H1 (cell line): ENCODE measurements around the gene TACSTD2. TPM values are rescaled to one million over a fixed set of nuclear protein-coding genes. Genes with fewer than 3 reads are reported as not detected.

Source experiments
- CTCF ChIA-PET: fragments of 300-600 bp; sonication (Branson Sonifier 250); formaldehyde crosslinking; loops from one replicate; lab custom pipeline; 2021; ENCODE audit not compliant: partially characterized antibody; lab: Charles Lee
- POLR2A ChIA-PET: fragments of 300-600 bp; sonication (Branson Sonifier 250); formaldehyde crosslinking; loops from one replicate; lab custom pipeline; 2021; ENCODE audit warnings: inconsistent platforms; ENCODE audit not compliant: partially characterized antibody; lab: Charles Lee
- DNase-seq, 2 experiments: peaks; one replicate each; pipeline versions ENCODE4 v3.0.0 to v3.0.0-alpha.2; 2010 to 2022; ENCODE audit warnings: low spot score in 2 of 2, low read depth in 1 of 2, mixed read lengths in 1 of 2
- FAIRE-seq: peaks from 2 replicates; lab custom pipeline; 2011; peaks lifted over from hg19 to GRCh38; lab: Jason Lieb, UNC
- H2AFZ ChIP-seq: 2 replicates; pipeline ENCODE4 v1.8.1; 2012; ENCODE audit warnings: low read length, inconsistent platforms
- H2AK5ac ChIP-seq: 2 replicates; pipeline ENCODE4 v1.6.1; 2013; ENCODE audit warnings: low read depth, low read length
- H2BK120ac ChIP-seq: replicated peaks from 2 replicates; pipeline ENCODE3; 2013; ENCODE audit warnings: low read depth, low read length, inconsistent platforms
- H2BK12ac ChIP-seq: 2 replicates; pipeline ENCODE4 v1.6.1; 2013; ENCODE audit warnings: low read depth, low read length
- H2BK15ac ChIP-seq: 2 replicates; pipeline ENCODE4 v1.6.1; 2013; ENCODE audit warnings: low read length
- H2BK20ac ChIP-seq: 2 replicates; pipeline ENCODE4 v1.6.1; 2013; ENCODE audit warnings: low read length
- H2BK5ac ChIP-seq: 2 replicates; pipeline ENCODE4 v1.6.1; 2013; ENCODE audit warnings: low read depth, low read length
- H3K14ac ChIP-seq: 2 replicates; pipeline ENCODE4 v1.6.1; 2013; ENCODE audit warnings: inconsistent platforms; ENCODE audit not compliant: insufficient read length
- H3K18ac ChIP-seq: 2 replicates; pipeline ENCODE4 v1.6.1; 2013; ENCODE audit warnings: low read length; ENCODE audit errors: extremely low read depth
- H3K23ac ChIP-seq: 2 replicates; pipeline ENCODE4 v1.6.1; 2013; ENCODE audit warnings: inconsistent platforms; ENCODE audit not compliant: insufficient read length
- H3K23me2 ChIP-seq: 2 replicates; pipeline ENCODE4 v1.6.1; 2013; ENCODE audit warnings: low read depth, low read length
- H3K27ac ChIP-seq: 2 replicates; pipeline ENCODE4 v1.6.1; 2011; ENCODE audit warnings: low read depth, low read length, inconsistent platforms
- H3K27me3 ChIP-seq, 4 experiments: replicated peaks in 1 of 4; 1 replicate in 1 of 4; 2 replicates in 3 of 4; pipeline versions ENCODE4 v1.6.1 to v1.8.1; 2011 to 2013; ENCODE audit warnings: low read length in 3 of 4, mild to moderate bottlenecking in 3 of 4, inconsistent platforms in 2 of 4, mixed read lengths in 2 of 4, moderate library complexity in 1 of 4; ENCODE audit not compliant: control insufficient read depth in 3 of 4, insufficient read depth in 3 of 4; ENCODE audit errors: extremely low read depth in 1 of 4
- H3K36me3 ChIP-seq, 4 experiments: 2 replicates each; pipeline versions ENCODE4 v1.6.1 to v1.8.1; 2011 to 2013; ENCODE audit warnings: mild to moderate bottlenecking in 4 of 4, low read length in 3 of 4, moderate library complexity in 2 of 4, control low read depth in 1 of 4, inconsistent platforms in 1 of 4; ENCODE audit not compliant: insufficient read depth in 4 of 4, control insufficient read depth in 2 of 4
- H3K4ac ChIP-seq: replicated peaks from 2 replicates; pipeline ENCODE3; 2013; ENCODE audit warnings: low read length, low read depth, mixed read lengths, inconsistent platforms; ENCODE audit not compliant: insufficient read length
- H3K4me1 ChIP-seq, 4 experiments: replicated peaks in 1 of 4; 1 replicate in 1 of 4; 2 replicates in 3 of 4; pipeline versions ENCODE4 v1.6.1 to v1.8.1; 2011 to 2013; ENCODE audit warnings: low read length in 3 of 4, inconsistent platforms in 2 of 4, mixed read lengths in 1 of 4; ENCODE audit not compliant: insufficient read depth in 4 of 4, control insufficient read depth in 3 of 4
- H3K4me2 ChIP-seq, 2 experiments: 2 replicates each; pipeline versions ENCODE4 v1.6.1 to v1.8.1; 2011 to 2013; ENCODE audit warnings: low read depth in 2 of 2, low read length in 2 of 2, control low read depth in 1 of 2, inconsistent platforms in 1 of 2, mild to moderate bottlenecking in 1 of 2; ENCODE audit not compliant: insufficient read depth in 1 of 2
- H3K4me3 ChIP-seq, 4 experiments: fragments of 200-600, 300-600 bp in 1 of 4; sonication (generic), shearing (Covaris generic), sonication (Bioruptor Twin) in 1 of 4; 2 replicates each; pipeline versions ENCODE4 v1.5.1 to v1.8.1; 2011 to 2016; ENCODE audit warnings: low read length in 4 of 4, low read depth in 3 of 4, control low read depth in 2 of 4, inconsistent platforms in 2 of 4, mild to moderate bottlenecking in 2 of 4, mixed read lengths in 1 of 4, moderate library complexity in 1 of 4; ENCODE audit not compliant: insufficient read depth in 2 of 4; ENCODE audit errors: extremely low read depth in 1 of 4
- H3K56ac ChIP-seq: replicated peaks from 2 replicates; pipeline ENCODE3; 2013; ENCODE audit warnings: low read depth, mild to moderate bottlenecking, mixed read lengths, low read length, inconsistent platforms; ENCODE audit not compliant: insufficient read length
- H3K79me1 ChIP-seq: 2 replicates; pipeline ENCODE4 v1.6.1; 2013; ENCODE audit warnings: low read depth, low read length, control low read depth
- H3K79me2 ChIP-seq, 2 experiments: 2 replicates each; pipeline versions ENCODE4 v1.6.1 to v1.8.1; 2012 to 2013; ENCODE audit warnings: low read length in 2 of 2, mild to moderate bottlenecking in 2 of 2, inconsistent platforms in 1 of 2; ENCODE audit not compliant: insufficient read depth in 2 of 2, control insufficient read depth in 1 of 2
- H3K9ac ChIP-seq, 4 experiments: replicated peaks in 1 of 4; 1 replicate in 1 of 4; 2 replicates in 3 of 4; pipeline versions ENCODE4 v1.6.1 to v1.8.1; 2011 to 2013; ENCODE audit warnings: low read depth in 3 of 4, low read length in 3 of 4, control low read depth in 2 of 4, mild to moderate bottlenecking in 2 of 4, moderate library complexity in 2 of 4, inconsistent platforms in 1 of 4; ENCODE audit errors: extremely low read depth in 1 of 4
- H3K9me3 ChIP-seq, 2 experiments: 2 replicates each; pipeline versions ENCODE4 v1.6.1 to v1.8.1; 2012 to 2013; ENCODE audit warnings: mild to moderate bottlenecking in 2 of 2, moderate library complexity in 2 of 2, control low read depth in 1 of 2, inconsistent platforms in 1 of 2, low read depth in 1 of 2, low read length in 1 of 2, mixed read lengths in 1 of 2; ENCODE audit not compliant: insufficient read depth in 2 of 2
- H4K20me1 ChIP-seq, 2 experiments: replicated peaks in 1 of 2; 2 replicates each; pipeline versions ENCODE3 to v1.8.1; 2011 to 2013; ENCODE audit warnings: inconsistent platforms in 2 of 2, low read length in 2 of 2, mild to moderate bottlenecking in 1 of 2; ENCODE audit not compliant: insufficient read depth in 2 of 2, control insufficient read depth in 1 of 2
- H4K5ac ChIP-seq: 2 replicates; pipeline ENCODE4 v1.6.1; 2013; ENCODE audit warnings: low read length, low read depth, mixed read lengths, inconsistent platforms; ENCODE audit not compliant: insufficient read length
- H4K8ac ChIP-seq: 2 replicates; pipeline ENCODE4 v1.8.0; 2013; ENCODE audit warnings: mild to moderate bottlenecking, moderate library complexity, low read length, inconsistent platforms; ENCODE audit not compliant: insufficient read depth; ENCODE audit errors: extremely low read depth
- H4K91ac ChIP-seq: replicated peaks from 2 replicates; pipeline ENCODE3; 2013; ENCODE audit warnings: low read length, mixed read lengths, inconsistent platforms; ENCODE audit not compliant: insufficient read length
- BRCA1 ChIP-seq: IDR thresholded peaks from 2 replicates; pipeline ENCODE4 v1.6.1; 2012; ENCODE audit warnings: low read depth, low read length, improper control_type of control experiment
- FOSL1 ChIP-seq: IDR thresholded peaks from 2 replicates; pipeline ENCODE4 v1.6.1; 2011; ENCODE audit warnings: mild to moderate bottlenecking, low read depth, low read length, moderate library complexity; ENCODE audit not compliant: insufficient read depth
- KDM4A ChIP-seq: IDR thresholded peaks from one replicate; pipeline ENCODE4 v1.7.1; 2012; ENCODE audit warnings: low read depth, mild to moderate bottlenecking, moderate library complexity, low read length, inconsistent platforms; ENCODE audit not compliant: severe bottlenecking
- MAFK ChIP-seq: IDR thresholded peaks from 2 replicates; pipeline ENCODE4 v1.6.1; 2012; ENCODE audit warnings: low read depth, mild to moderate bottlenecking, improper control_type of control experiment, low read length
- POLR2AphosphoS5 ChIP-seq: IDR thresholded peaks from 2 replicates; pipeline ENCODE4 v1.6.1; 2011; ENCODE audit warnings: low read depth, low read length
- RAD21 ChIP-seq, 2 experiments: IDR thresholded peaks in 1 of 2; conservative IDR thresholded peaks in 1 of 2; 2 replicates each; pipeline ENCODE4 v1.6.1; 2011; ENCODE audit warnings: low read depth in 2 of 2, low read length in 2 of 2, improper control_type of control experiment in 1 of 2, inconsistent platforms in 1 of 2, mild to moderate bottlenecking in 1 of 2, moderate library complexity in 1 of 2
- RXRA ChIP-seq: IDR thresholded peaks from 2 replicates; pipeline ENCODE4 v1.6.1; 2011; ENCODE audit warnings: low read depth, mild to moderate bottlenecking, low read length, moderate library complexity; ENCODE audit not compliant: insufficient read depth
- SAP30 ChIP-seq: fragments of 300-600 bp; sonication (generic); IDR thresholded peaks from 2 replicates; pipeline ENCODE4 v1.7.1; 2012; ENCODE audit warnings: low read length, moderate library complexity, mild to moderate bottlenecking, inconsistent platforms; ENCODE audit not compliant: insufficient read depth, insufficient replicate concordance
- SP1 ChIP-seq: IDR thresholded peaks from 2 replicates; pipeline ENCODE4 v1.6.1; 2011; ENCODE audit warnings: low read depth, low read length
- WGBS, 2 experiments: shearing (Covaris generic) in 1 of 2; methylation state at CpG; one replicate each; pipeline versions ENCODE4 v1.1.6 to v1.1.7; 2013 to 2015; ENCODE audit warnings: low lambda C conversion rate in 2 of 2, mixed read lengths in 2 of 2, inconsistent platforms in 1 of 2, low coverage in 1 of 2, missing lambda C conversion rate in 1 of 2; ENCODE audit not compliant: insufficient replicate concordance in 2 of 2, insufficient coverage in 1 of 2, insufficient read length in 1 of 2; ENCODE audit errors: extremely low coverage in 1 of 2, missing lambda C conversion rate in 1 of 2; 5-methylcytosine and 5-hydroxymethylcytosine counted together
- polyA plus RNA-seq, 7 experiments: library from polyadenylated mRNA; depleted of rRNA in 3 of 7; stranded (reverse) in 5 of 7; unstranded in 2 of 7; fragments of >200 nt in 5 of 7; fragments of 200-250 nt in 2 of 7; gene quantifications; 1 replicate in 5 of 7; 2 replicates in 1 of 7; 4 replicates in 1 of 7; pipeline versions ENCODE4 v1.2.1 to v1.2.3, GENCODE V29; 2011 to 2013; ENCODE audit warnings: missing spikeins in 2 of 7, mixed read lengths in 2 of 7
- total RNA-seq: library from RNA; stranded (reverse); fragmentation: NEBNext Ultra II Directional; extraction: Animal tissue kit (Norgen Biotek cat#: 25700); gene quantifications from 2 replicates; pipeline ENCODE4 v1.2.1, GENCODE V29; 2021

Gene TACSTD2
- total and polyA plus RNA-seq, 2 of the 8 experiments (the other 6 are each of a cell fraction or from before 2014, with no cell fraction given), result 0.76 to 0.85 TPM

- H4K8ac ChIP-seq, result peak overlapping the region; percentile 95
- FAIRE-seq, result no peak
- no peaks in the 10 kb centered on the region for H3K79me2 ChIP-seq
- no peak for DNase-seq
- 92% methylated on average over 42 of the region's 43 CpGs; no CpG with 5 or more reads in 1 of the 2 experiments for WGBS, 2 experiments
- H2BK15ac ChIP-seq, result peak overlapping the region; percentile 90; the same call in 1 of the 2 replicates
- no peak overlapping the region for H2BK5ac ChIP-seq
- H3K56ac ChIP-seq, result no peak overlapping the region
- TF ChIP-seq RAD21 (IDR thresholded peaks at IDR 0.05 in 1 of 2, conservative IDR thresholded peaks at IDR 0.05 in 1 of 2; ENCODE audit: low read depth in 2 of 2, low read length in 2 of 2) (no peak), MAFK (no peak), RXRA (no peak), SAP30 (no peak), POLR2AphosphoS5 (no peak), KDM4A (no peak), FOSL1 (no peak), SP1 (no peak), BRCA1 (no peak)
- H3K4me2 ChIP-seq, result peak overlapping the region; percentile 51 to 59; a peak in 2 of 4 replicates
- no peak overlapping the region; the same call in 1 of the 2 replicates for H2AK5ac ChIP-seq
- H3K36me3 ChIP-seq, result peaks cover 0 to 6% (median 0%) of the 10 kb centered on the region in 4 experiments; a peak in 1 of 8 replicates
- H4K5ac ChIP-seq, result peak overlapping the region; percentile 38
- ChIA-PET POLR2A (interaction anchor here (1.7 kb wide), 1 partner anchor 8 kb away, joined by 6 read pairs; no protein-coding TSS in a partner anchor), CTCF (interaction anchor here (0.9 kb wide), 1 partner anchor 326 kb away, joined by 3 read pairs; no protein-coding TSS in a partner anchor)
- no peak overlapping the region for H3K23ac ChIP-seq
- H3K9ac ChIP-seq, result no peak overlapping the region
- peaks cover 10 to 33% (median 25%) of the 10 kb centered on the region in 4 experiments for H3K27me3 ChIP-seq
- no peak overlapping the region for H3K4ac ChIP-seq
- H3K79me1 ChIP-seq, result no peaks in the 10 kb centered on the region
- H2BK120ac ChIP-seq, result no peak overlapping the region
- H3K14ac ChIP-seq, result no peak overlapping the region
- peaks cover 0 to 5% (median 1%) of the 10 kb centered on the region in 4 experiments; a peak in 3 of 7 replicates for H3K4me1 ChIP-seq
- no peak overlapping the region for H2AFZ ChIP-seq
- peaks cover 0 to 8% of the 10 kb centered on the region in 2 experiments; a peak in 2 of 4 replicates for H3K9me3 ChIP-seq
- H4K20me1 ChIP-seq, result no peaks in the 10 kb centered on the region
- H2BK12ac ChIP-seq, result peak overlapping the region; percentile 94
- no peak overlapping the region for H3K27ac ChIP-seq
- H3K23me2 ChIP-seq, result peaks cover 4% of the 10 kb centered on the region; the same call in 1 of the 2 replicates
- H3K18ac ChIP-seq, result no peak overlapping the region
- H2BK20ac ChIP-seq, result no peak overlapping the region
- peak overlapping the region; percentile 75 for H4K91ac ChIP-seq
- H3K4me3 ChIP-seq, result peak overlapping the region in 1 of 4 experiments; percentile 56; a peak in 2 of 8 replicates
Measured at GRCh38 chr1:58576325-58576726, 726 bp downstream of the TACSTD2 start.
